Right ventricle myocardium superior (tissue), 1 donor: ENCODE measurements around the gene IL13. TPM values are rescaled to one million over a fixed set of nuclear protein-coding genes. Genes with fewer than 3 reads are reported as not detected.
"Not testable (repeated sequence)": the region's sequence is repeated elsewhere in the genome, so short reads cannot be mapped to it uniquely, and the experiment has no call there.

Source experiments
- ATAC-seq: fragments of 200-7000 bp; cut with Tn5 transposase; one replicate; pipeline ENCODE4 v1.9.1; 2020; ENCODE audit warnings: mild to moderate bottlenecking; ENCODE audit not compliant: poor library complexity
- DNase-seq: peaks from one replicate; pipeline ENCODE4 v3.0.0-alpha.2; 2020
- intact Hi-C: fragments of 100-400 bp; cut with DNase I; formaldehyde crosslinking; loops from one replicate; pipeline ENCODE4 v1.11.2; 2022
- long read RNA-seq: library from polyadenylated mRNA; unstranded; transcript quantifications from one replicate; pipeline ENCODE4 v2.0.0, GENCODE V29; 2021
- total RNA-seq: library from RNA; stranded (reverse); fragmentation: NEBNext Ultra II Directional; extraction: Animal tissue kit (Norgen Biotek cat#: 25700); gene quantifications from one replicate; pipeline ENCODE4 v1.2.1, GENCODE V29; 2021
- donor health status: DM: no; HTN: yes; CAD: no; lungs with severe emphysema.

IL13 gene
- not detected for total RNA-seq
- long read RNA-seq, result 0 reads

DNA sequence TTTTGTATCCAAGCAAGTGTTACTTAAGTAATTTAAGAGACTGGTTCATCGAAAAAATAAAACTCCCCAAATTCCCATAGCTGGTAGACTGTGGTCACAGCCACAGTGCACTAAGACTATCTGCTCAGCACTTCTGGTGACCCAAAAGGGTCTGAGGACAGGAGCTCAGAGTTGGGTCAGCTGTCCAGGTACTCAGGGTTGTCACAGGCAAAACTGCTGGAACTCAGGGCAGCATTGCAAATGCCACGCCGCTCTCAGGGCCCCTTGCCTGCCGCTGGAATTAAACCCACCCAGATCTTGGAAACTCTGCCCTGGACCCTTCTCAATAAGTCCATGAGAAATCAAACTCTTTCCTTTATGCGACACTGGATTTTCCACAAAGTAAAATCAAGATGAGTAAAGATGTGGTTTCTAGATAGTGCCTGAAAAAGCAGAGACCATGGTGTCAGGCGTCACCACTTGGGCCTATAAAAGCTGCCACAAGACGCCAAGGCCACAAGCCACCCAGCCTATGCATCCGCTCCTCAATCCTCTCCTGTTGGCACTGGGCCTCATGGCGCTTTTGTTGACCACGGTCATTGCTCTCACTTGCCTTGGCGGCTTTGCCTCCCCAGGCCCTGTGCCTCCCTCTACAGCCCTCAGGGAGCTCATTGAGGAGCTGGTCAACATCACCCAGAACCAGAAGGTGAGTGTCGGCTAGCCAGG lies at the start of gene IL13:
Gene IL13 (plus strand): TSS at position 498 of the 705 bp plus-strand sequence. CDS start 14 bp downstream, at position 512.
- intact Hi-C loops, result no loop called here
- no peak for ATAC-seq

DNA sequence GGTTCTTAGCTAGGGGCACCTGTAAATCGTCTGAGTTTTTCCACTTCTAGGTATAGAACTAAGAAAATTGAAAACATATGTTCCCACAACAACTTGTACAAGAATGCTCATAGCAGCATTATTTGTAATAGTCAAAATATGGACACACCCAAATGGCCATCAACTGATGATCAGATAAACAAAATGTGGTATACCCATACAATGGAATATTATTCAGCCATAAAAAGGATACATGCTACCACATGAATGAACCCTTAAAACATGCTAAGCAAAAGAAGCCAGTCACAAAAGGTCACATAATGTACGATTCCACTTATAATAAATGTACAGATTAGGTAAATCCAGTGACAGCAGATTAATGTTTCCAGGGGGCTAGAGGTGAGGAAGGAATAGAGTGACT lies 46.0 kb upstream of the IL13 start:
- no peak for DNase-seq
- ATAC-seq, result no peak
- intact Hi-C loops, result no loop called here

More for the DNA sequence above, at the start of gene IL13:
- no peak for DNase-seq

GRCh38 chr5:132612846-132613245 lies 45.1 kb upstream of the IL13 start:
- intact Hi-C loops, result no loop called here
- no peak for ATAC-seq
- DNase-seq, result no peak

GRCh38 chr5:132621699-132622098 lies 36.3 kb upstream of the IL13 start:
- intact Hi-C loops, result no loop called here
- DNase-seq (no peak), ATAC-seq (no peak)

DNA sequence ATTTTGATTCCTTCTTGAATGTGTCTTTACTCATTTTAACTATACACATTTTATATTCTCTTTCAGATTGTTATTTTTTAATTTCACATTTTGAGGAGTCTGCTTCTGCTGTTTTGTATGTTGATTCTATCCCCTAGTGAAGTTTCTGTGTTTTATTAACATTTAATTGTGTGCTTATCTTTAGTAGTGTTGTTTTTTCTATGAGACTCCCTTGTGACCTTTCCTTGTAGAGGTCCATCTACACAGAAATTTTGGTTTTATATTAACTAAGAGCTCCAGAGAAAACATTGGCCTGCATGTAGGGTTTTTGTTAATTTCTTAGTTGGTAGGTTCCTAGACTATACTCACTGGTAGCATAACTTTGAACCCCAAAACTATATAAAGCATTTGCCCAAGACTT lies 35.4 kb upstream of the IL13 start:
- intact Hi-C loops, result no loop called here
- ATAC-seq (no peak), DNase-seq (no peak)

GRCh38 chr5:132627470-132627869 lies 30.5 kb upstream of the IL13 start:
- intact Hi-C loops, result no loop called here
- DNase-seq (no peak), ATAC-seq (no peak)

DNA sequence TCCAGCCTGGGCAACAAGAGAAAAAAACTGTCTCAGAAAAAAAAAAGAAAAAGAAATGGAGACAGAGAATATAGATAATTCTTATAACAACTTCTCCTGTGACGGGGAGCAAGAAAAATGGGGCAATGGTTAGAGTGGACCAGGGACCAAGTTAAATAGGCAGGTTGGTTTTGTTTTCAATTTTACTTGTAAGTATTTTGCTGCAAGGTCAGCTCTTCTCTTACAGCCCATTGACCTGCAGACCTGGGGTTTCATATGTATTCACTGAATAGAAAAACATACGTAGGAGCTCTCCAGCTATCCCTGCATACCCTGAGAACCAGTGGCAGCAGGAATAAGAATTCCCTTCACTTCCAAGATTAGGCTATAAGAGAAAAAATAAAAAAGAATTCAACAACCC lies 29.2 kb upstream of the IL13 start:
- ATAC-seq (no peak), DNase-seq (no peak)
- intact Hi-C loops, result no loop called here

GRCh38 chr5:132629230-132629944 lies 28.6 kb upstream of the IL13 start:
- no peak for DNase-seq
- intact Hi-C loops, result no loop called here
- ATAC-seq, result no peak

GRCh38 chr5:132633587-132633986 lies 24.4 kb upstream of the IL13 start:
- DNase-seq, ATAC-seq, intact Hi-C loops: not testable (repeated sequence)

- intact Hi-C loops, result no loop called here
- ATAC-seq, result no peak
Measured at GRCh38 chr5:132635873-132636272, 22.1 kb upstream of the IL13 start.

DNA sequence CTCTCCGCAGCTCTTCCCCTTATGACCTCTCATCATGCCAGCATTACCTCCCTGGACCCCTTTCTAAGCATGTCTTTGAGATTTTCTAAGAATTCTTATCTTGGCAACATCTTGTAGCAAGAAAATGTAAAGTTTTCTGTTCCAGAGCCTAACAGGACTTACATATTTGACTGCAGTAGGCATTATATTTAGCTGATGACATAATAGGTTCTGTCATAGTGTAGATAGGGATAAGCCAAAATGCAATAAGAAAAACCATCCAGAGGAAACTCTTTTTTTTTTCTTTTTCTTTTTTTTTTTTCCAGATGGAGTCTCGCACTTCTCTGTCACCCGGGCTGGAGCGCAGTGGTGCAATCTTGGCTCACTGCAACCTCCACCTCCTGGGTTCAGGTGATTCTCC lies 20.7 kb upstream of the IL13 start:
- ATAC-seq, result no peak
- no peak for DNase-seq
- intact Hi-C loops, result no loop called here

More at GRCh38 chr5:132635873-132636272, 22.1 kb upstream of the IL13 start:
- no peak for DNase-seq

DNA sequence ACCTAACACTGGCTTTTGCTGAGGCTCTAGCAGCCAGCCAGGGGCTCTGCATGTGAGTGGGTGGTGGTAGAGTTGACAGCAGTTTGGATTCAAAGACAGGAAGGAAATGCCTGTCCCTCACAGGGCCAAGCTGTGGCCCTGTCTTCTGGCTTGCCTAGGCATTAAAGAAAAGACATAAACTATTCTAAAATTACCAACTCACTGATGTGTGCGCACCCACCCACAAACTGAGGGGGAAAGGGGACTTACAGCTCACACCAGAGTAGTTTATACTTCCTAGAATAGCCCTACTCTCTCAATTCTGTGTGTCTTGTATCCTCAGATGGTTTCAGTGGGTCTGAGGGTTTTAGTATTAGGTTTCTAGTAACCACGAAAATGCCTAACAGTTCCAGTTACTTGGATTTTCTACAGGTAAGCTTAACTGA lies 18.3 kb upstream of the IL13 start:
- ATAC-seq (no peak), DNase-seq (no peak)
- intact Hi-C loops, result no loop called here

- intact Hi-C loops, result no loop called here
- ATAC-seq, result no peak
- no peak for DNase-seq
Measured at GRCh38 chr5:132640613-132641012, 17.4 kb upstream of the IL13 start.

DNA sequence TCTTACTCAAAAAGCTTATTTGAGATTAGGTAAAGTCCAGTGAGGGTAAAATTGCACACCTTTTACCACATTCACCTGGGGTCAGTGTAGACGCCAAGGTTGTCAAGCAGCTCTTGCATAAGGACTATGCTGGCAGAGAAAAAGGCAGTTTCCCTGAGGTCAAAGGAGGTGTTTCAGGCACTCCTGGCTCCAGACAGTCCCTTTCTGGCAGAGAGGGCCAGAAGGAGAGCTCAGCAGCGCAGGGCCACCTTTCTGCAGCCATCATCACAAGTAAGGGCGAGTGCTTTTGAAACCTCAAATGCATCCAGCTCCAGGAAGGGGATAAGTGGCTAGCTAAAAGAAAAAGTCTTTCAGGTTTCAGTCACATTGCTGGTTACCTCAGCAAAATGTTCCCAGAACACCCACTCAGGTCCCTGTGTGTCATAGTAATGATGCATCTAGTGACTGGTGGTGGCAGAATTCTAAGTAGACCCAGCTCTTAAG lies 16.7 kb upstream of the IL13 start:
- ATAC-seq (no peak), DNase-seq (no peak)
- intact Hi-C loops, result no loop called here

DNA sequence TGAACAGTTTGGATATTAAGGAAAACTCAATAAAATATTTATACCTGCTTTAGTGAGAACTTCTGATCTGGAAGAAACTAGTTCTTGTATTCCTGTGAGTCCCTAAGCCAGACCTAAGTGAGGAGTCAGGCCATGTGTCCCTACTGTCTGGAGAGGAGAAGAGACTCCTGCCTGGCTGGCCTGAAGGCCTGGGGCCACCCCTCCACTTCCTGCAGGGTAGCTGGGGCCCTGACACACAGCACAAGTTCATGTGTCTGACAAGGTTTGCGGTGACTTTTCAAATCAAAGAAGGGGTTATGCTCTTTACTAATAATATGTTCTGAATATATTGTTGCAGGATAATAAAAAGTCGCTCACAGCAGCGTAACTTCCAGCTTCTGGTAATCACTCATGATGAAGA lies 16.1 kb upstream of the IL13 start:
- ATAC-seq (no peak), DNase-seq (no peak)
- intact Hi-C loops, result no loop called here

DNA sequence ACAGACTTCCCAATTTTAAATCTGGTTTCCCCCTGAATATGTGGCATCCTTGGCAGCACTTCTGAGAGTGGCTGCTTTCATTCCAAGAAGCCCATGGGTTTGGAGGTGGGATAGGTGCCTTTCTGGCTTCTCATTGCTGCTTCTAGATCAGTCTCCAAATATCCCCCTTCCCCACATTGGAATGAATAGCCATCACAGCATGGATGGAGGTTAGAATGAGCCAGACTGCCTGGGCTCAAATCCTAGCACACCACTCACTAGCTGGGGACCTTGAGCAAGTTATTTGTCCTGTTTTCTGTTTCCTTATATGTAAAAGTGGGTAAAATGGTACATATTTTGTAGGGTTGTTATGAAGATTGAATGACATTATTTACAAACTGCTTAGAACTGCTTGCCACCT lies 13.8 kb upstream of the IL13 start:
- ATAC-seq (no peak), DNase-seq (no peak)
- intact Hi-C loops, result no loop called here

GRCh38 chr5:132646583-132647266 lies 11.2 kb upstream of the IL13 start:
- intact Hi-C loops, result no loop called here
- DNase-seq (no peak), ATAC-seq (no peak)

DNA sequence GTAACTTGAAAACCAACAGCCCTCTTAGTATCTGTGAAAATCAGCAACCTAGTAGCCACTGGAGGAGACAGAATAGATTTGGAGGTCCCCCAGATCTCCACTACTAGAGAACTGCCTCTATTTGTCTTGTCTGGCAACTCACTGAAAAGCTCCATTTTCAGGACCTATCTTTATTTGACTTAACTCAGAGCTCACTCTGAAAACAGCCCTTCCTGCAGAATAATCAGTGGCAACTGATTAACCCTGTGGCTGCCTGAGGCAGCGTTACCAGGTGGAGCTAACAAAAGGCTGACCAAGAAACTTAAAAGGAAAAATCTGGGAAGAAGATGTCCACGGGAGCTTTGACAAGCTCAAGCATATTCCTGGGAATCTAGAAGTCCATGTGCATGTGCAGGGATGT lies 10.5 kb upstream of the IL13 start:
- ATAC-seq (no peak), DNase-seq (no peak)

DNA sequence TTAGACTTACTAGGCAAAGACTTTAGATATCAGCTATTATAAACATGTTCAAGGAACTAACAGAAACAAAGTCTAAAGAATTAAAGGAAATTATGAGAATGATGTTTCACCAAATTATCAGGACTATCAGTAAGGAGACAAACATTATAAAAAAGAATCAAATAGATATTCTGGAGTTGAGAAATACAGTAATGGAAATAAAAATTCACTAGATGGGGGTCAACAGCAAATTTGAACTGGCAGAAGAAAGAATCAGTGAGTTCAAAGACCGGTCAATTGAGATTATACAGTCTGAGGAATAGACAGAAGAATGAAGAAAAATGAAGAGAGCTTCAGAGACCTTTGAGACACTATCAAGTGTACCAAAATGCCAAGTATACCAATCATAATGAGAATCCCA lies 9.6 kb upstream of the IL13 start:
- no peak for ATAC-seq

More for the DNA sequence above, 10.5 kb upstream of the IL13 start:
- intact Hi-C loops, result no loop called here

More for the DNA sequence above, 9.6 kb upstream of the IL13 start:
- intact Hi-C loops, result no loop called here
- DNase-seq, result no peak
